ENCODE data around the gene USH1C.

Gene USH1C

DNA sequence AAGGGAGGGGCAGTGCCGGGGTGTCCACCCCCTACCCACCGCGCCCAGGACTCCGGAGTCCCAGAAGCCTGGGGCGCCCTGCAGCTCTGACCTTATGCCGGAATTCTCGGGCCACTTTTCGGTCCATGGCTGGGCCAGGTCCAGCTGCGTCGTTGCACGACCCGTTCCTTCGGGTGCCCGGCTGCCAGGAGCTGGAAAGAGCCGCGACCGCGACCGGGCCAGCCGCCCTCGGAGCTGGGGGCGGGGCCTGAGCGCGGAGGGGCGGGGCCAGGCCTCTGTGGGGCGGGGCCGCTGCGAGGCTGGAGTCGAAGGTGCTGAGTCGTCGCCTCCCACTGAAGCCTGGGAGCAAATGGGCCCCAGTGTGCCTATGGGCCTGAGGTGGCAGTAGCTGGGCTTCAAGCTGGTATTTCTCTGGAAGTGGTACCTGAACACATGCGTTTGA is at the start of gene USH1C:
TSS of gene USH1C (minus strand) at position 236 of the 442 bp plus-strand sequence. CDS start at position 127, 109 bp downstream.
- DNase-seq (ENCODE audit: low read depth in 2 of 3, low spot score in 1 of 3): peak; percentile 8 to 35 (median 28)

DNA sequence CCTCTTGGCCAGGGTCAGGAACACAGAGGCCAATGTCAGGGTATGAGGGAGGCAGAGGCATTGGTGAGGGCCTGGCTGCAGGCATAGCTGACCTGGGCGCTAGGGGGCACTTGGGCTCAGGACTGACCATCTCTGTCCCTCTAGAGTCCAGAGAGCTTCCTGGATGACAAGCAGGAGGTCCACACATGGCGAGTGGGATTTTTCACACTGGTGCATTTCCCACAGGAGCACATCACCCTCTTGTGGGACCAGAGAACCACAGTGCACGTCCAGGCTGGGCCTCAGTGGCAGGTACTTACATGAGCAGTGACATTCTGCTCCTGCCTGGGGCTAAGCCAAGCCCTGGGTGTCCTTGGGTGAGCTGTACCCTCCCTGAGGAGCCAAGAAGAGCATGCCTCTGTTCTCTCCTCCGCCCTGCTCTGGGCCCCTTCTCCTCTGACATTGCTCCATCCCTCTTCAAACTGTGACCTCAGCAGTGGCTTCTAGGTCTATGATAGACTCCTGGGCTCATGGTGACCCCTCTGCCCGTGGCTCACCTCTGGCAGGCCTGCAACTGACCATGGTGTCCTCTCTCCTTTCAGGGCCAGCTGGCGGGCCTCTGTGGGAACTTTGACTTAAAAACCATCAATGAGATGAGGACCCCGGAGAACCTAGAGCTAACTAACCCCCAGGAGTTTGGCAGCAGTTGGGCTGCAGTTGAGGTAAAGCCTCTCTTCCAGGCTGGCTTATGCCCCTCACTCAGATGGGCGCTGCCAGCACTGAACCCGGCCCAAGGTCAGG is 49.4 kb upstream of the USH1C start:
- no peak for DNase-seq (ENCODE audit: low read depth in 2 of 3, low spot score in 1 of 3)

DNA sequence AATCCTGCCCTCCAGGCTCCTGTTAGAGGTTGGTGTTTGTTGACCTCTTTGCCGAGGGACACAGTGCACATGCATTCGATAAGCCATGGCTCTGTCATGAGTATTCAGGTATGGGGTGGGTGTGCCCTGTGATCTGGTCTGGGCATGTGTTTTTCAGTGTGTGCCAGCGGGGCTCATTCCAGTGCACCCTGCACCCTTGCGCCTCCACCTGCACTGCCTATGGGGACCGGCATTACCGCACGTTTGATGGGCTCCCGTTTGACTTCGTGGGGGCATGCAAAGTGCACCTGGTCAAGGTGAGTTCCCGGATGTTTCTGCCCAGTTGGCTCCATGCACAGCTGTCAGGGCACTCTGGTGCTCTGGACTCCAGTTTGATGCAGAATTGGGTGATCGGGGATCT is 47.1 kb upstream of the USH1C start:
- no peak for DNase-seq (ENCODE audit: low read depth in 2 of 3, low spot score in 1 of 3)

- DNase-seq (ENCODE audit: low read depth in 2 of 3, low spot score in 1 of 3): no peak
These were observed 46.2 kb upstream of the USH1C start for GRCh38 chr11:17590463-17590862.

DNA sequence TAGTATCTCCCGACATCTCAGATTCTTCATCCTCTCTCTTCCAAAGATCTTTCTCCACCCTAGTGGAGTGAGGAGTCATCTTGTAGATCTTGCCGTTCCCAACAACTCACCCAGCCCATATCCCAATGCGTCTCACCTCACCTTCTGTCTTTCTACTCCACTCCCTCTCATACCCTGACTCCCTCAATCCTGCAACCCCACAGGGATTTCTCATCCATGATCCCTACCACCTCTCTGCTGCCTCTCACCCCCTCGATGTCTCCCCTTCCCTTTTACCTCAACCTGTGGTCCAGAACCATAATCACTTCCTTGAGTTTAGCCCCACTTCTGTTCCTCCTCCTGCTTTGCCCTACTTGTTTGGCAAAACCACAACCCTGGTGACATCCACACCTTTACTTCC is 44.5 kb upstream of the USH1C start:
- no peak for DNase-seq (ENCODE audit: low read depth in 2 of 3, low spot score in 1 of 3)

GRCh38 chr11:17588166-17588565 is 44.0 kb upstream of the USH1C start:
- DNase-seq (ENCODE audit: low read depth in 2 of 3, low spot score in 1 of 3): no peak

DNA sequence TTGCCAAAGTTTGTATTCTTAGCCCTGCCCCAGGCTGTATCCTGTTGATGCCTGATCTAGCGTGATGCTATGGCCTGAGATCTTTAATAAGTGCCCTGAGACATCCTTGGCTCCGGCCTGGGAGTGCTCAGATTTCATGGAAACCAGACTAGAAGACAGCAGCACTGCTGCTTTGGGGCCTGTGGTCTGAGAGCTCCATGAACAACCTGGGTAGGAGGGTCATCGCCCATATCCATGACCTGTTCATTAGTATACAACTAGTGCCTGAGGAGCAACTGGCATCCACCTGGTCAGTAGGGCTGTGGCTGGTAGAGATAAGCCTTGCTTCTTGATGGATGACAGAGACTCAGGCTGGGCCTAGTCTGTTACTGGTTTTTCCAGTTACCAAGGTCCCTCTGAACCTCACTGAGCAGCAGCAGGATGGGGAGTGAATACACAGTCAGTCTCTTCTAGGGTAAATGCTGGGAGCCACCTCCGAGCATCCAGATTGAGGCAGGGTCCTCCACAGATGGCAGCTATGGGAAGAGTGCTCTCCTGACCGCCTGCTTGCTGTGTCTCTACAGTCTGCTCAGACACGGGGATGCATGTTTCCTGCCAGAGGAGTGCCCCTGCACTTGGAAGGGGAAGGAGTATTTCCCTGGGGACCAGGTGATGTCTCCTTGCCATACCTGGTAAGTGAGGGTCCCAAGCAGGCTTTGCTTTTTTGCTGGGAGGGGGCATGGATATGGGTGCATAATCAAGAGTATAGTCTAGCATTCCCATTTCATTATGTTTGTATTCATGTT is 41.9 kb upstream of the USH1C start:
- no peak for DNase-seq (ENCODE audit: low read depth in 2 of 3, low spot score in 1 of 3)

DNA sequence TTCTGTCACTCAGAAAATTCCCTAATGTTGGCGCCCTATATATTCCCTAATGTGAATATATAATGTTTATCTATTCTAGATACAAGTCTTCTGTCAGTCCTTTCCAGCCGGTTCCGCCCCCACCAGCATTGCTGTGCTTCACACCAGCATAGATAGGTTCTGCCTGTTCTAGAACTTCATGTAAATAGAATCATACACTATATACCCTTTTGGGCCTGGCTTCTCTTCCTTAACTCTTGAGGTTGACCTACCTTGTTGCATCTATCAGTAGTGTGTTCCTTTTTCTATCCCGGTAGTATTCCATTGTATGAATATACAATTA is 37.5 kb upstream of the USH1C start:
- DNase-seq (ENCODE audit: low read depth in 2 of 3, low spot score in 1 of 3): no peak

DNA sequence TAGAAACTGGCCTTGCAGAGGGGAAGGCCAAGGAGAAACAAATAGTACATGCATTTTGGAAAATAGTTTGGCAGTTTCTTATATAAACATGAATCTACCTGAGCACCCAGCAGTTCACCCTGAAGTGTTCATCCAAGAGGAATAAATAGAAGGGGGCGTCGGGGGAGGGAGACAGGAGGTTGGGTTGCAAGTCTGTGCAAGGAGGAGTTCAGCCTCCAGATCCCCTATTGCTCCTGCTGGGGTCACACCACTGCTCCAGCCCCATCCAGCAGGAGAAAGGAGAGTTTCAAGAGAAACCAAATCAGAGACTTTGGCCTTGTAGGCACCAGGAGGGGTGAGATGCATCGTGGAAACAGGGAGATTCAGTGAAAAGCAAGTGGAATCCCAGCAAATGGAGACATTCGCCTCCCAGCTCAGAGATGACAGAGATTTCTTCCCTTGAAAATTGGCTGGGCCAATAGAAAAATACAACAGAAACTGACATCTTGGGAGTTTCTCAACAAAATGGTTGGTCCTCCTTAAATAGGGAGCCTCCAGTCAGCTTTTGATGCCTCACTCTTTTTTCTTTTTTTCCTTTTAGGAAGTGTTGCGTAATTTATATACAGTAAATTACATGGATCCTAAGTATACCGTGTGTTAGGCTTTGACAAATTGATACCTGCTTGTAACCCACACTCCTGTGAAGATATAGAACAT is 37.0 kb upstream of the USH1C start:
- DNase-seq (ENCODE audit: low read depth in 2 of 3, low spot score in 1 of 3): no peak

GRCh38 chr11:17580271-17580670 is 36.1 kb upstream of the USH1C start:
- no peak for DNase-seq (ENCODE audit: low read depth in 2 of 3, low spot score in 1 of 3)

GRCh38 chr11:17579451-17579850 is 35.2 kb upstream of the USH1C start:
- no peak for DNase-seq (ENCODE audit: low read depth in 2 of 3, low spot score in 1 of 3)

GRCh38 chr11:17578958-17579357 is 34.7 kb upstream of the USH1C start:
- DNase-seq (ENCODE audit: low read depth in 2 of 3, low spot score in 1 of 3): no peak

DNA sequence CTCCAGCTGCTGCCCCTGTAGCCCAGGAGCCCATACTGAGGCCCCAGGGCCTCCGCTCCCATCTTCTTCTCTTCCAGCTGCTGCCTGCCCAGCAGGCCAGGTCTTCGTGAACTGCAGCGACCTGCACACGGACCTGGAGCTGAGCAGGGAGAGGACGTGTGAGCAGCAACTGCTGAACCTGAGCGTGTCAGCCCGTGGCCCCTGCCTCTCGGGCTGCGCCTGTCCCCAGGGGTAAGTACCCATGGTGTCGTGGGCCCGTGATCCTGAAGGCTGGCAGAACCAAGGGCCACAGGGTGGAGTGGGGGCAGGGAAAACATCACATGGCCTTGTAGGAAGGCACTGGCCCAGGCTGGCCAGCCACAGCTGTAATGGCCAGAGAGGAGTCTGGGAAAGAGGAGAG is 34.1 kb upstream of the USH1C start:
- DNase-seq (ENCODE audit: low read depth in 2 of 3, low spot score in 1 of 3): no peak

DNA sequence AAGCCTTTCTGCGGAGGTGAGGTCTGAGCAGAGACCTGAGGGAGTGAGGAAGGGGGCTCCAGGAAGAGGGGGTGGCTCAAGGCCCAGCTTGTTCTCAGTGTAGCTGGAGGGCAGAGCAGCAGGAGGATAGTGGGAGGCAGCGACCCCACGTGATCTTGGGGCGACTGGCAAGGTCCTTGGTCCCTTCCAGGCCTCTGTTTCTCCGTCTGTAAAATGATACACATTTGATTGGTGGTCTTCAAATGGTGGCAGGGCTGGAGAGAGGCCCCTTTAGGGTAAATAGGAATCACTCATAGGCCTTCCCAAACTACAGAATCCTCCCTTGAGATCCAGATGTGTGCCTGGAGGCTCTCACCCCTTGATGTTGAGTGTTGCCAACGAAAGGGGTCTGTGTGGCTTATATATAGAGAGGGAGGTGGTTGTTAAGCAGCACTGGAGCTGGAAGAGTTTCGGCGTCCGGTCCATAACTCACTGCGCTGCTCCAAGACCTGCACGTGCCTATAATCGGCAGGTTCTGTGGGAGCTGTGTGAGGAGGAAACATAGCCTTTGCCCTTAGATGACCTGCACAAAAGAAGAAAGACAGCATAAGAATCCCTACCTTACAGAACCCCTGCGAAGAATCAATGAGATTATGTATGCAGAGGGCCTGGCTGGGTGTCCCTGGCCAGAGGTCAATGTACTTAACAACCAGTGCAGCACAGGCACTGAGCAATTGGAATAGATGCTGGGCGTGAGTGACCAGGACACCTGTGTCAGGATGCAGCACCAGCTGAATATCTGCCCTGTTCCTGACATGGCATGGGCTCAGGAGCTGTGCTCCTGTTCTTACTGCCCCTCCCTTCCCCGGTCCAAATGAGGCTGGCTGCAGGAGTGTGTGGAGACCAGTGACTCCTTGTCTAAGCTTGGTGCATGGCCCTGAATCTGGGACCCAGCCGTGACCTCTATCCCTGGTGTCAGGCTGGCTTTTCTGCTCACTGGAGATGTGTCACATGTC is 31.5 kb upstream of the USH1C start:
- no peak for DNase-seq (ENCODE audit: low read depth in 2 of 3, low spot score in 1 of 3)

DNA sequence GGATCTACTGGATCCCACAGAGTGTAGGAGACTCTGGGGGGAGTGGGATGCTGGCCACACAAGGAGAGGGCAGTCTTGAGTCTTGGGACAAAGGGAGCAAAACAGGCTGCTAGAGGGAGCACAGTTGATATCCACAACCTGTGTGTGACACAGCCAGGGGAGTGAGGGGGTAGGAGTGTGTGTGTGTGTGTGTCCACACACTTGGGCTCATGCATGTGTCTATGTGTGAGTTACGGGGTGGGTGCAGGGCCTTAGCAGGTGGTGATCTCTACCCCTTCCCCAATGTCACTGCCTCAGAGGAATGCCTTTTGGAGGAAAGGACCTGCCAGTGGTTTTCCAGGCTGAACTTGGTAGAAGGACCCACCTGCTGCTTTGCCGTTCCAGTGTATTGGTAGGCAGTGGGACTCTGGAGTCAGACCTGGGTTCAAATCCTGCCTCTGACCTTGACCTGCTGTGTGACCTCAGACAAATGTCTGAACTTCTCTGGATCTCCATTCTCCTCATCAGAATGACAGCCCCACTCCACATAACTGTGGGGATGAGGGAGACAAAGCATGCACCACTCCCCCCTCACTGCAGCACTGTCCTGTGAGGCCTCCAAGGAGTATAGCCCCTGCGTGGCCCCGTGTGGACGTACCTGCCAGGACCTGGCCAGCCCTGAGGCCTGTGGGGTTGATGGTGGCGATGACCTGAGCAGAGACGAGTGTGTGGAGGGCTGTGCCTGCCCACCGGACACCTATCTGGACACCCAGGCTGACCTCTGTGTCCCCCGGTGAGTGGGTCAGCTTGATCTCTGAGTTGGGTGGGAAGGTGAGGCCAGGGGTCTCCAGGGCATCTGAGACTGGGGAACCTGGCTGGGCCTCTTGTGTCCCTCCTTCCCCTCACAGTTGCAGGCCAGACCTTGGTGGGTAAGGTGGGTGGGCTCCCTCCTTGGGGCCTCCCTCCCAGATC is 30.2 kb upstream of the USH1C start:
- no peak for DNase-seq (ENCODE audit: low read depth in 2 of 3, low spot score in 1 of 3)

- DNase-seq (ENCODE audit: low read depth in 2 of 3, low spot score in 1 of 3): no peak
These were observed 29.3 kb upstream of the USH1C start for GRCh38 chr11:17573526-17573925.

DNA sequence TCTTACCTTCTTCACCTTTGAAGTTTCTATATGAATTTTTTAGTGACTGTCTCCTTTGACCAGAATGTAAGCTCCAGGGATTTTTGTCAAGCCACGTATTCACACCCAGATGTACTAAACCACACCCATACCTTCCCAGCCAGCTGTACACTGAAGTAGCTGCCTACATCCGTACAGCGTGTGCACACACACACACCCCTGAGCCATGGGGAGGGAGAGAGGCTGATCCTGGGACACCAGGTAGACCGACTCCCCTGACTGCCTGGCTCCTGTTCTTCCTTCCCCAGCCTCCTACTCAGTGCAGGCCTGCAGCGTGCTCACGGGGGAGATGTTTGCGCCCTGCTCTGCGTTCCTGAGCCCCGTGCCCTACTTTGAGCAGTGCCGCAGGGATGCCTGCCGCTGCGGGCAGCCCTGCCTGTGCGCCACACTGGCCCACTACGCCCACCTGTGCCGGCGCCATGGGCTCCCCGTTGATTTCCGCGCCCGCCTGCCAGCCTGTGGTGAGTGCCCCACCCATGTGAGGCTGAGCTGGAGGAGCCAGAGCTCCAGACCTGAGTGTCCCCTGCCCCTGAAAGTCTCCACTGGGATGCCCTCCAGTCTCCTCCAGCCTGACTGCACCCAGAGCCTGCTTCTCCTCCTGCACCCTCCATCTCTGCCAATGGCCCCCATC is 28.7 kb upstream of the USH1C start:
- DNase-seq (ENCODE audit: low read depth in 2 of 3, low spot score in 1 of 3): no peak

GRCh38 chr11:17572359-17572690 is 28.1 kb upstream of the USH1C start:
- DNase-seq (ENCODE audit: low read depth in 2 of 3, low spot score in 1 of 3): no peak

All from stimulated activated CD4-positive, alpha-beta T cell treated with anti-CD3 and anti-CD28 coated beads, Interleukin-12 subunit alpha, Interleukin-12 subunit beta, amount 100 ng/mL, for 48 hours (primary cell).